Suprapubic skin (tissue), 3 donors: ENCODE data around the gene IL1R1.

Experiments used
- POLR2A ChIP-seq, 2 donors: fragments of 450-650 bp; IDR thresholded peaks; one replicate each; pipeline ENCODE4 v1.6.1; 2017; ENCODE audit warnings: antibody characterized with exemption in 2 of 2, mild to moderate bottlenecking in 2 of 2, moderate library complexity in 2 of 2
- TF ChIP-seq, protein P1 (sequence below), 2 donors: fragments of 200-600 bp in 1 of 2; fragments of 450-650 bp in 1 of 2; sonication (generic) in 1 of 2; IDR thresholded peaks; one replicate each; pipeline ENCODE4 v1.5.1; 2016 to 2019; ENCODE audit warnings: antibody characterized with exemption in 2 of 2, mild to moderate bottlenecking in 1 of 2, moderate library complexity in 1 of 2

DNA sequence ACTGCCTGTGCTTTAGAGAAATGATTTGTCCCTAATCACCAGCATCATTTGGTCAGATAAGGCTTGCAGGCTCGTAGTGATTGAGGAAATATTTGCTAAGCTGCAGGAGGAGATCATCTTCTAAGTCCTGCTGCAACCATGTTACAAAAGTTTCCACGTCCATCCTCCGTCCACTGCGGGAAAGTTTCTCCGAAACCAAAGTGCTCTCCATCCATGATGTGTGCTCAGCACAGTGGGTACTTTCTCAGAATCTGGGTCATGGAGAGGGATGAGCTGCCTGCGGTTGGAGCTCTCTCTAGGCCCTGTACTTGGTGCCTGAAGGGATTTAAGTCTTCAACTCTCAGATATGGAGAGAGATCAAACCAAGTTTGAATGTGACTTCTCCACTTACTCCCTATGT is 83.6 kb downstream of the IL1R1 start:
- TF ChIP-seq, protein P1, sequence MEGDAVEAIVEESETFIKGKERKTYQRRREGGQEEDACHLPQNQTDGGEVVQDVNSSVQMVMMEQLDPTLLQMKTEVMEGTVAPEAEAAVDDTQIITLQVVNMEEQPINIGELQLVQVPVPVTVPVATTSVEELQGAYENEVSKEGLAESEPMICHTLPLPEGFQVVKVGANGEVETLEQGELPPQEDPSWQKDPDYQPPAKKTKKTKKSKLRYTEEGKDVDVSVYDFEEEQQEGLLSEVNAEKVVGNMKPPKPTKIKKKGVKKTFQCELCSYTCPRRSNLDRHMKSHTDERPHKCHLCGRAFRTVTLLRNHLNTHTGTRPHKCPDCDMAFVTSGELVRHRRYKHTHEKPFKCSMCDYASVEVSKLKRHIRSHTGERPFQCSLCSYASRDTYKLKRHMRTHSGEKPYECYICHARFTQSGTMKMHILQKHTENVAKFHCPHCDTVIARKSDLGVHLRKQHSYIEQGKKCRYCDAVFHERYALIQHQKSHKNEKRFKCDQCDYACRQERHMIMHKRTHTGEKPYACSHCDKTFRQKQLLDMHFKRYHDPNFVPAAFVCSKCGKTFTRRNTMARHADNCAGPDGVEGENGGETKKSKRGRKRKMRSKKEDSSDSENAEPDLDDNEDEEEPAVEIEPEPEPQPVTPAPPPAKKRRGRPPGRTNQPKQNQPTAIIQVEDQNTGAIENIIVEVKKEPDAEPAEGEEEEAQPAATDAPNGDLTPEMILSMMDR (IDR thresholded peaks at IDR 0.05) = no peak
- TF ChIP-seq POLR2A (IDR thresholded peaks at IDR 0.05) = no peak
